GM23338 (cell line): ENCODE measurements around the gene C1QTNF7. TPM values are rescaled to one million over a fixed set of nuclear protein-coding genes. Genes with fewer than 3 reads are reported as not detected.

Source experiments
- ATAC-seq: fragments of 200-7000 bp; cut with Tn5 transposase; 3 replicates; pipeline ENCODE4 v1.9.1; 2020
- DNase-seq: peaks from one replicate; pipeline ENCODE4 v3.0.0-alpha.2; 2015; ENCODE audit warnings: low spot score
- H2AFZ ChIP-seq: fragments of 200-600 bp; sonication (generic); 2 replicates; pipeline ENCODE4 v1.8.0; 2016; ENCODE audit warnings: antibody characterized with exemption, mild to moderate bottlenecking, moderate library complexity
- H3F3A ChIP-seq: fragments of 200-600 bp; sonication (generic); replicated peaks from 2 replicates; pipeline ENCODE4 v1.8.0; 2017; ENCODE audit warnings: antibody characterized with exemption, mixed run types, low read depth
- H3K27ac ChIP-seq: fragments of 200-600 bp; sonication (generic); 2 replicates; pipeline ENCODE4 v1.6.1; 2016; ENCODE audit warnings: low read depth
- H3K27me3 ChIP-seq: fragments of 200-600 bp; sonication (generic); 2 replicates; pipeline ENCODE4 v1.8.0; 2016; ENCODE audit warnings: mild to moderate bottlenecking, mixed run types, moderate library complexity; ENCODE audit not compliant: insufficient read depth
- H3K36me3 ChIP-seq: fragments of 200-600 bp; sonication (generic); 2 replicates; pipeline ENCODE4 v1.8.0; 2016; ENCODE audit warnings: mild to moderate bottlenecking; ENCODE audit not compliant: insufficient read depth
- H3K4me1 ChIP-seq: fragments of 200-600 bp; sonication (generic); 2 replicates; pipeline ENCODE4 v1.8.0; 2016; ENCODE audit warnings: mild to moderate bottlenecking, moderate library complexity; ENCODE audit not compliant: insufficient read depth
- H3K4me2 ChIP-seq: fragments of 200-600 bp; sonication (generic); 2 replicates; pipeline ENCODE4 v1.7.1; 2017; ENCODE audit warnings: mixed run types
- H3K4me3 ChIP-seq: fragments of 200-600 bp; sonication (generic); 2 replicates; pipeline ENCODE4 v1.6.1; 2016; ENCODE audit warnings: mixed run types
- H3K79me2 ChIP-seq: fragments of 200-600 bp; sonication (generic); replicated peaks from 2 replicates; pipeline ENCODE4 v1.8.0; 2017; ENCODE audit warnings: mild to moderate bottlenecking; ENCODE audit not compliant: insufficient read depth
- H3K9me2 ChIP-seq: fragments of 200-600 bp; sonication (generic); 2 replicates; pipeline ENCODE4 v1.8.0; 2017; ENCODE audit not compliant: insufficient read depth
- H4K20me1 ChIP-seq: fragments of 200-600 bp; sonication (generic); replicated peaks from 2 replicates; pipeline ENCODE4 v1.8.0; 2017; ENCODE audit warnings: mild to moderate bottlenecking; ENCODE audit not compliant: insufficient read depth
- H3K27ac Mint-ChIP-seq: 2 replicates; pipeline ENCODE4 v1.8.0; 2020; ENCODE audit warnings: inconsistent platforms, mild to moderate bottlenecking, moderate library complexity, mixed read lengths
- H3K27me3 Mint-ChIP-seq: 3 replicates; pipeline ENCODE4 v1.8.0; 2022; ENCODE audit warnings: low read depth, mild to moderate bottlenecking, moderate library complexity, mixed read lengths, inconsistent platforms; ENCODE audit not compliant: insufficient read depth, poor library complexity
- H3K36me3 Mint-ChIP-seq: 3 replicates; pipeline ENCODE4 v1.8.0; 2021; ENCODE audit warnings: low read depth, mild to moderate bottlenecking, inconsistent platforms, moderate library complexity, mixed read lengths
- H3K4me1 Mint-ChIP-seq: 3 replicates; pipeline ENCODE4 v1.8.0; 2020; ENCODE audit warnings: mild to moderate bottlenecking, inconsistent platforms, mixed read lengths
- H3K4me3 Mint-ChIP-seq: 3 replicates; pipeline ENCODE4 v1.8.0; 2021; ENCODE audit warnings: moderate library complexity, mild to moderate bottlenecking, inconsistent platforms, mixed read lengths
- H3K9me3 Mint-ChIP-seq: 3 replicates; pipeline ENCODE4 v1.8.0; 2020; ENCODE audit warnings: moderate library complexity, mild to moderate bottlenecking, inconsistent platforms, mixed read lengths
- EZH2 ChIP-seq: fragments of 200-600 bp; sonication (generic); IDR thresholded peaks from one replicate; pipeline ENCODE4 v1.8.0; 2017; ENCODE audit warnings: antibody characterized with exemption, mild to moderate bottlenecking, low read depth; ENCODE audit not compliant: unreplicated experiment
- EZH2phosphoT487 ChIP-seq: fragments of 200-600 bp; sonication (generic); IDR thresholded peaks from one replicate; pipeline ENCODE4 v1.8.1; 2018; ENCODE audit warnings: antibody characterized with exemption; ENCODE audit not compliant: unreplicated experiment
- NANOG ChIP-seq: IDR thresholded peaks from 2 replicates; pipeline ENCODE4 v1.6.1; 2016; ENCODE audit warnings: antibody characterized with exemption, borderline replicate concordance
- STAT1 ChIP-seq: IDR thresholded peaks from one replicate; pipeline ENCODE4 v1.6.1; 2016; ENCODE audit warnings: antibody characterized with exemption; ENCODE audit not compliant: unreplicated experiment
- ZNF114 ChIP-seq: fragments of 250-450 bp; sonication (Bioruptor Pico); IDR thresholded peaks from 2 replicates; pipeline ENCODE4 v1.5.0; 2020; ENCODE audit warnings: mild to moderate bottlenecking, moderate library complexity
- ZNF331 ChIP-seq: fragments of 250-450 bp; sonication (Bioruptor Pico); IDR thresholded peaks from 2 replicates; pipeline ENCODE4 v1.5.0; 2020; ENCODE audit warnings: low read depth, mild to moderate bottlenecking, moderate library complexity
- polyA plus RNA-seq: library from polyadenylated mRNA; unstranded; fragments of >200 nt; fragmentation: Nextera tagmentation; extraction: Ambion mirVana; gene quantifications from 2 replicates; pipeline ENCODE4 v1.2.1, GENCODE V29; 2016
- total RNA-seq: library from RNA; depleted of rRNA; stranded (reverse); fragments of >200 nt; shearing (Covaris generic); gene quantifications from 2 replicates; pipeline ENCODE4 v1.2.3, GENCODE V29; 2014
- TF ChIP-seq, protein P1 (sequence below): IDR thresholded peaks from 2 replicates; pipeline ENCODE4 v1.6.1; 2016; ENCODE audit warnings: antibody characterized with exemption
- TF ChIP-seq, protein P2 (sequence below): IDR thresholded peaks from one replicate; pipeline ENCODE4 v1.6.1; 2018; ENCODE audit warnings: antibody characterized with exemption; ENCODE audit not compliant: unreplicated experiment
- TF ChIP-seq, protein P3 (sequence below), 2 experiments: fragments of 200-600 bp in 1 of 2; sonication (generic) in 1 of 2; conservative IDR thresholded peaks; 2 replicates each; pipeline versions ENCODE4 v1.5.1 to v1.6.1; 2016 to 2017; ENCODE audit warnings: antibody characterized with exemption in 2 of 2, low read depth in 2 of 2, mild to moderate bottlenecking in 2 of 2, moderate library complexity in 1 of 2

The C1QTNF7 gene
- total and polyA plus RNA-seq, 2 experiments from 2014 or later, result not detected

DNA sequence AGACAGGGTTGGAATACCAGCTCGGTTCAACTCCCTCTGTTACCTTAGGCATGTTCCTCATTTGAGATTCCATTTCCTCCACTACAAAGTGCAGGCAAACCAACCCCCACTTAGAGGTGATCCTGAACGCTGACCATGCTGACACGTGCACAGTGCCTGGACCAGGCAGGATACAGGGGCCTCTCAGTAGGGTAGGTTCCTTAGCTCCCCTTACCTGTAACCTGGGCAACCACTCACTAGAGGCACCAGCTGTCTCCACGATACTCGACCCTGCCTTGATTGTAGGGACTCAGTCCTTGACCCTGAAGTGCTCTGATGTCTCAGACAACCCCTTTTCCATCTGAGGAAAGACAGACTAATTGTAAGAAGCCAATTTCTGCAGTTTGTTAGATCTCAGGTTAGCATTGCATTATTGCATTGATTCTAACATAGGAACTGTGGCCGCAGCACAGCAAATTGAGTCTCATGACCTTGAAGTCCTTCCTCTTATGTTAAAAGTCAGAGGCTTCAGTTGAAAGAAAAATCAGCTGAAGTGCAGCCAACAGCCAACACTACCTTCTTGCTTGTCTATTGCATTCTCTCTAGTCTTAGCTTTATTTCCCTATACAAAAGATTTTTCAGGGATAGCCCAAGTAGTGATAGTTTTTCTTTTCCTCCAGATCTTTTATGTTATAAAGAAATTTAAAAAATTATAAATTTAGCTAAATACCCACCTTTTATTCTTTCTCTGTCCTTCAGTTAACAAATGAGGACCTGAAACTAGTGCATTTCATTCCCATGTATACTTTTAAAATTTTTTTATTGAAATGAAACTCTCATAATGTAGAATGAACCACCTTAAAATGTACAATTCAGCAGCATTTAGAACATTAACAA lies 11.2 kb upstream of the C1QTNF7 start:
- ATAC-seq (peak; percentile 56), DNase-seq (peak; percentile 16)
- H3K27me3 Mint-ChIP-seq, result no peaks in the 10 kb centered on the region
- no peaks in the 10 kb centered on the region for H3K36me3 Mint-ChIP-seq
- Histone ChIP-seq H3K4me2 (no peak overlapping the region), H3K27me3 (no peaks in the 10 kb centered on the region), H3K4me1 (no peaks in the 10 kb centered on the region), H3F3A (no peaks in the 10 kb centered on the region), H3K27ac (no peak overlapping the region), H4K20me1 (no peaks in the 10 kb centered on the region), H3K36me3 (no peaks in the 10 kb centered on the region), H3K9me2 (peaks cover 15% of the 10 kb centered on the region), H3K4me3 (no peak overlapping the region), H3K79me2 (no peaks in the 10 kb centered on the region), H2AFZ (0 out of 2 replicates have a peak overlapping the region, but pooled peaks have one; percentile 28)
- H3K4me3 Mint-ChIP-seq, result no peak overlapping the region
- peaks cover 10% of the 10 kb centered on the region; the same call in 2 of the 3 replicates for H3K4me1 Mint-ChIP-seq
- TF ChIP-seq, protein P1, sequence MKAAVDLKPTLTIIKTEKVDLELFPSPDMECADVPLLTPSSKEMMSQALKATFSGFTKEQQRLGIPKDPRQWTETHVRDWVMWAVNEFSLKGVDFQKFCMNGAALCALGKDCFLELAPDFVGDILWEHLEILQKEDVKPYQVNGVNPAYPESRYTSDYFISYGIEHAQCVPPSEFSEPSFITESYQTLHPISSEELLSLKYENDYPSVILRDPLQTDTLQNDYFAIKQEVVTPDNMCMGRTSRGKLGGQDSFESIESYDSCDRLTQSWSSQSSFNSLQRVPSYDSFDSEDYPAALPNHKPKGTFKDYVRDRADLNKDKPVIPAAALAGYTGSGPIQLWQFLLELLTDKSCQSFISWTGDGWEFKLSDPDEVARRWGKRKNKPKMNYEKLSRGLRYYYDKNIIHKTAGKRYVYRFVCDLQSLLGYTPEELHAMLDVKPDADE, result no peak
- TF ChIP-seq, protein P2, sequence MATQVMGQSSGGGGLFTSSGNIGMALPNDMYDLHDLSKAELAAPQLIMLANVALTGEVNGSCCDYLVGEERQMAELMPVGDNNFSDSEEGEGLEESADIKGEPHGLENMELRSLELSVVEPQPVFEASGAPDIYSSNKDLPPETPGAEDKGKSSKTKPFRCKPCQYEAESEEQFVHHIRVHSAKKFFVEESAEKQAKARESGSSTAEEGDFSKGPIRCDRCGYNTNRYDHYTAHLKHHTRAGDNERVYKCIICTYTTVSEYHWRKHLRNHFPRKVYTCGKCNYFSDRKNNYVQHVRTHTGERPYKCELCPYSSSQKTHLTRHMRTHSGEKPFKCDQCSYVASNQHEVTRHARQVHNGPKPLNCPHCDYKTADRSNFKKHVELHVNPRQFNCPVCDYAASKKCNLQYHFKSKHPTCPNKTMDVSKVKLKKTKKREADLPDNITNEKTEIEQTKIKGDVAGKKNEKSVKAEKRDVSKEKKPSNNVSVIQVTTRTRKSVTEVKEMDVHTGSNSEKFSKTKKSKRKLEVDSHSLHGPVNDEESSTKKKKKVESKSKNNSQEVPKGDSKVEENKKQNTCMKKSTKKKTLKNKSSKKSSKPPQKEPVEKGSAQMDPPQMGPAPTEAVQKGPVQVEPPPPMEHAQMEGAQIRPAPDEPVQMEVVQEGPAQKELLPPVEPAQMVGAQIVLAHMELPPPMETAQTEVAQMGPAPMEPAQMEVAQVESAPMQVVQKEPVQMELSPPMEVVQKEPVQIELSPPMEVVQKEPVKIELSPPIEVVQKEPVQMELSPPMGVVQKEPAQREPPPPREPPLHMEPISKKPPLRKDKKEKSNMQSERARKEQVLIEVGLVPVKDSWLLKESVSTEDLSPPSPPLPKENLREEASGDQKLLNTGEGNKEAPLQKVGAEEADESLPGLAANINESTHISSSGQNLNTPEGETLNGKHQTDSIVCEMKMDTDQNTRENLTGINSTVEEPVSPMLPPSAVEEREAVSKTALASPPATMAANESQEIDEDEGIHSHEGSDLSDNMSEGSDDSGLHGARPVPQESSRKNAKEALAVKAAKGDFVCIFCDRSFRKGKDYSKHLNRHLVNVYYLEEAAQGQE, result no peak
- no peak for TF ChIP-seq NANOG
- no peak for TF ChIP-seq STAT1
- TF ChIP-seq ZNF114 (CRISPR knock-in tag), result no peak
- TF ChIP-seq EZH2, result no peak
- no peak for TF ChIP-seq ZNF331 (CRISPR knock-in tag)
- TF ChIP-seq EZH2phosphoT487, result no peak
- TF ChIP-seq, protein P3, sequence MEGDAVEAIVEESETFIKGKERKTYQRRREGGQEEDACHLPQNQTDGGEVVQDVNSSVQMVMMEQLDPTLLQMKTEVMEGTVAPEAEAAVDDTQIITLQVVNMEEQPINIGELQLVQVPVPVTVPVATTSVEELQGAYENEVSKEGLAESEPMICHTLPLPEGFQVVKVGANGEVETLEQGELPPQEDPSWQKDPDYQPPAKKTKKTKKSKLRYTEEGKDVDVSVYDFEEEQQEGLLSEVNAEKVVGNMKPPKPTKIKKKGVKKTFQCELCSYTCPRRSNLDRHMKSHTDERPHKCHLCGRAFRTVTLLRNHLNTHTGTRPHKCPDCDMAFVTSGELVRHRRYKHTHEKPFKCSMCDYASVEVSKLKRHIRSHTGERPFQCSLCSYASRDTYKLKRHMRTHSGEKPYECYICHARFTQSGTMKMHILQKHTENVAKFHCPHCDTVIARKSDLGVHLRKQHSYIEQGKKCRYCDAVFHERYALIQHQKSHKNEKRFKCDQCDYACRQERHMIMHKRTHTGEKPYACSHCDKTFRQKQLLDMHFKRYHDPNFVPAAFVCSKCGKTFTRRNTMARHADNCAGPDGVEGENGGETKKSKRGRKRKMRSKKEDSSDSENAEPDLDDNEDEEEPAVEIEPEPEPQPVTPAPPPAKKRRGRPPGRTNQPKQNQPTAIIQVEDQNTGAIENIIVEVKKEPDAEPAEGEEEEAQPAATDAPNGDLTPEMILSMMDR (conservative IDR thresholded peaks at IDR 0.05; ENCODE audit: low read depth in 2 of 2), result no peak
- no peaks in the 10 kb centered on the region for H3K9me3 Mint-ChIP-seq
- H3K27ac Mint-ChIP-seq, result no peak overlapping the region
